ENCODE data around the gene EIF4G2. TPM values are rescaled to one million over a fixed set of nuclear protein-coding genes. Genes with fewer than 3 reads are reported as not detected.
"Not testable (repeated sequence)": the region's sequence is repeated elsewhere in the genome, so short reads cannot be mapped to it uniquely, and the experiment has no call there.

The EIF4G2 gene
- total RNA-seq, 8 experiments from 2014 or later, result 489 to 880 (median 640) TPM

- in situ Hi-C loops (cut with MboI; ENCODE audit: low pct_unique_long_range_greater_than_20kb in 2 of 9, low sequenced_read_pairs in 9 of 9, unreplicated experiment in 9 of 9); H3K4me3 ChIP-seq; H3K27ac ChIP-seq; ATAC-seq (replicated peaks in 6 of 8); H3K4me1 ChIP-seq (replicated peaks in 1 of 2): not testable (repeated sequence)
- WGBS, 10 experiments, result 57 to 100% (median 85%) methylated on average over 2 to 4 of the region's 4 CpGs; no CpG with 5 or more reads in 1 of the 10 experiments
These were observed 28.2 kb upstream of the EIF4G2 start for GRCh38 chr11:10836884-10837283.

GRCh38 chr11:10829139-10829538 is 20.4 kb upstream of the EIF4G2 start:
- WGBS, 10 experiments, result 53 to 100% (median 82%) methylated on average over 1 to 3 of the region's 4 CpGs; no CpG with 5 or more reads in 4 of the 10 experiments
- H3K4me3 ChIP-seq, result no peak overlapping the region
- H3K4me1 ChIP-seq (replicated peaks in 1 of 2), result no peaks in the 10 kb centered on the region
- H3K27ac ChIP-seq, result no peak overlapping the region
- in situ Hi-C loops (cut with MboI; ENCODE audit: low pct_unique_long_range_greater_than_20kb in 2 of 9, low sequenced_read_pairs in 9 of 9, unreplicated experiment in 9 of 9), result no loop called here
- no peak for ATAC-seq (replicated peaks in 6 of 8)

- in situ Hi-C loops (cut with MboI; ENCODE audit: low pct_unique_long_range_greater_than_20kb in 2 of 9, low sequenced_read_pairs in 9 of 9, unreplicated experiment in 9 of 9), result no loop called here
- Histone ChIP-seq H3K4me3 (no peak overlapping the region), H3K4me1 (replicated peaks in 1 of 2) (peaks cover 0 to 4% of the 10 kb centered on the region in 2 donors), H3K27ac (no peak overlapping the region)
- no peak for ATAC-seq (replicated peaks in 6 of 8)
- 33 to 100% (median 81%) methylated on average over 1 to 2 of the region's 2 CpGs; no CpG with 5 or more reads in 4 of the 10 experiments for WGBS, 10 experiments
These were observed 19.7 kb upstream of the EIF4G2 start for GRCh38 chr11:10828402-10828801.

- WGBS, 10 experiments, result 80 to 100% (median 83%) methylated on average over 1 to 3 of the region's 3 CpGs; no CpG with 5 or more reads in 3 of the 10 experiments
- ATAC-seq (replicated peaks in 6 of 8), result no peak
- in situ Hi-C loops (cut with MboI; ENCODE audit: low pct_unique_long_range_greater_than_20kb in 2 of 9, low sequenced_read_pairs in 9 of 9, unreplicated experiment in 9 of 9), result no loop called here
- Histone ChIP-seq H3K4me3 (no peak overlapping the region), H3K4me1 (replicated peaks in 1 of 2) (peaks cover 0 to 10% of the 10 kb centered on the region in 2 donors), H3K27ac (no peak overlapping the region)
These were observed 16.2 kb upstream of the EIF4G2 start for GRCh38 chr11:10824888-10825287.

- Histone ChIP-seq H3K4me3 (no peak overlapping the region), H3K27ac (no peak overlapping the region), H3K4me1 (replicated peaks in 1 of 2) (peaks cover 0 to 10% of the 10 kb centered on the region in 2 donors)
- ATAC-seq (replicated peaks in 6 of 8), result peak in 1 of 8 experiments; percentile 31
- in situ Hi-C loops (cut with MboI; ENCODE audit: low pct_unique_long_range_greater_than_20kb in 2 of 9, low sequenced_read_pairs in 9 of 9, unreplicated experiment in 9 of 9), result no loop called here
- WGBS, 10 experiments, result 17 to 100% (median 53%) methylated on average over 1 to 2 of the region's 2 CpGs; no CpG with 5 or more reads in 2 of the 10 experiments
These were observed 14.4 kb upstream of the EIF4G2 start for GRCh38 chr11:10823152-10823579.

- H3K27ac ChIP-seq; ATAC-seq (replicated peaks in 6 of 8); H3K4me3 ChIP-seq; in situ Hi-C loops (cut with MboI; ENCODE audit: low pct_unique_long_range_greater_than_20kb in 2 of 9, low sequenced_read_pairs in 9 of 9, unreplicated experiment in 9 of 9): not testable (repeated sequence)
- peaks cover 0 to 10% of the 10 kb centered on the region in 2 donors for H3K4me1 ChIP-seq (replicated peaks in 1 of 2)
- 70 to 86% methylated on average over 2 of the region's 3 CpGs; no CpG with 5 or more reads in 8 of the 10 experiments for WGBS, 10 experiments
These were observed 13.8 kb upstream of the EIF4G2 start for GRCh38 chr11:10822491-10822890.

- Histone ChIP-seq H3K4me3 (no peak overlapping the region), H3K4me1 (replicated peaks in 1 of 2) (peaks cover 0 to 7% of the 10 kb centered on the region in 2 donors), H3K27ac (no peak overlapping the region)
- in situ Hi-C loops (cut with MboI; ENCODE audit: low pct_unique_long_range_greater_than_20kb in 2 of 9, low sequenced_read_pairs in 9 of 9, unreplicated experiment in 9 of 9), result no loop called here
- peak in 1 of 8 experiments; percentile 39 for ATAC-seq (replicated peaks in 6 of 8)
- 0 to 100% (median 83%) methylated on average over 1 of the region's 1 CpG; no CpG with 5 or more reads in 3 of the 10 experiments for WGBS, 10 experiments
These were observed 9.9 kb upstream of the EIF4G2 start for GRCh38 chr11:10818594-10818993.

GRCh38 chr11:10813945-10814344 is 5.2 kb upstream of the EIF4G2 start:
- Histone ChIP-seq H3K4me3 (no peak overlapping the region), H3K27ac (no peak overlapping the region), H3K4me1 (replicated peaks in 1 of 2) (peaks cover 0 to 6% of the 10 kb centered on the region in 2 donors)
- no peak for ATAC-seq (replicated peaks in 6 of 8)
- in situ Hi-C loops (cut with MboI; ENCODE audit: low pct_unique_long_range_greater_than_20kb in 2 of 9, low sequenced_read_pairs in 9 of 9, unreplicated experiment in 9 of 9), result no loop called here

GRCh38 chr11:10809373-10810160 is 841 bp upstream of the EIF4G2 start:
- 0 to 31% (median 1%) methylated on average over 2 to 9 of the region's 29 CpGs for WGBS, 10 experiments
- Histone ChIP-seq H3K4me3 (peak overlapping the region; percentile 56 to 99 (median 67)), H3K27ac (peak overlapping the region; percentile 94 to 96), H3K4me1 (replicated peaks in 1 of 2) (peaks cover 16 to 30% of the 10 kb centered on the region in 2 donors)
- peak; percentile 16 to 49 (median 42) for ATAC-seq (replicated peaks in 6 of 8)
- in situ Hi-C loops (cut with MboI; ENCODE audit: low pct_unique_long_range_greater_than_20kb in 2 of 9, low sequenced_read_pairs in 9 of 9, unreplicated experiment in 9 of 9), result no loop called here

- Histone ChIP-seq H3K4me1 (replicated peaks in 1 of 2) (peaks cover 16 to 30% of the 10 kb centered on the region in 2 donors), H3K27ac (peak overlapping the region; percentile 98 to 99), H3K4me3 (peak overlapping the region; percentile 56 to 99 (median 67))
- in situ Hi-C loops (cut with MboI; ENCODE audit: low pct_unique_long_range_greater_than_20kb in 2 of 9, low sequenced_read_pairs in 9 of 9, unreplicated experiment in 9 of 9), result no loop called here
- peak in 7 of 8 experiments; percentile 1 to 16 (median 4) for ATAC-seq (replicated peaks in 6 of 8)
- 0 to 20% (median 0%) methylated on average over 1 to 21 of the region's 36 CpGs; no CpG with 5 or more reads in 4 of the 10 experiments for WGBS, 10 experiments
These were observed 532 bp downstream of the EIF4G2 start for GRCh38 chr11:10808235-10808552.

GRCh38 chr11:10807493-10808234 is 1.1 kb downstream of the EIF4G2 start:
- ATAC-seq (replicated peaks in 6 of 8), result peak in 5 of 8 experiments; percentile 2 to 15 (median 14)
- peak overlapping the region; percentile 56 to 99 (median 67) for H3K4me3 ChIP-seq
- H3K27ac ChIP-seq, result peak overlapping the region; percentile 98 to 99
- peaks cover 16 to 30% of the 10 kb centered on the region in 2 donors for H3K4me1 ChIP-seq (replicated peaks in 1 of 2)
- WGBS, 10 experiments, result 0 to 3% (median 1%) methylated on average over 5 to 20 of the region's 39 CpGs
- in situ Hi-C loops (cut with MboI; ENCODE audit: low pct_unique_long_range_greater_than_20kb in 2 of 9, low sequenced_read_pairs in 9 of 9, unreplicated experiment in 9 of 9), result no loop called here

GRCh38 chr11:10806206-10806605 is 2.5 kb downstream of the EIF4G2 start:
- in situ Hi-C loops (cut with MboI; ENCODE audit: low pct_unique_long_range_greater_than_20kb in 2 of 9, low sequenced_read_pairs in 9 of 9, unreplicated experiment in 9 of 9), result no loop called here
- Histone ChIP-seq H3K4me3 (peak overlapping the region in 2 of 5 donors; percentile 56 to 60), H3K27ac (no peak overlapping the region)

GRCh38 chr11:10805741-10806140 is 3.0 kb downstream of the EIF4G2 start:
- no peak for ATAC-seq (replicated peaks in 6 of 8)
- no peak overlapping the region for H3K27ac ChIP-seq
- peaks cover 17 to 27% of the 10 kb centered on the region in 2 donors for H3K4me1 ChIP-seq (replicated peaks in 1 of 2)
- H3K4me3 ChIP-seq, result no peak overlapping the region
- 42 to 100% (median 93%) methylated on average over 1 to 8 of the region's 8 CpGs for WGBS, 10 experiments
- in situ Hi-C loops (cut with MboI; ENCODE audit: low pct_unique_long_range_greater_than_20kb in 2 of 9, low sequenced_read_pairs in 9 of 9, unreplicated experiment in 9 of 9), result no loop called here

More at GRCh38 chr11:10806206-10806605, 2.5 kb downstream of the EIF4G2 start:
- 38 to 100% (median 87%) methylated on average over 1 to 4 of the region's 4 CpGs; no CpG with 5 or more reads in 1 of the 10 experiments for WGBS, 10 experiments
- no peak for ATAC-seq (replicated peaks in 6 of 8)
- peaks cover 16 to 30% of the 10 kb centered on the region in 2 donors for H3K4me1 ChIP-seq (replicated peaks in 1 of 2)

Data from motor neuron (in vitro differentiated cells).